Urothelium cell line (cell line): ENCODE data around the gene ZNF627.
"Not testable (repeated sequence)": the region's sequence is repeated elsewhere in the genome, so short reads cannot be mapped to it uniquely, and the experiment has no call there.

ENCODE experiments used
- DNase-seq: peaks from one replicate; pipeline ENCODE4 v3.0.0; 2011; ENCODE audit warnings: low spot score, mixed read lengths
- FAIRE-seq: peaks from 2 replicates; lab custom pipeline; 2011; peaks lifted over from hg19 to GRCh38; lab: Jason Lieb, UNC

Gene ZNF627

DNA sequence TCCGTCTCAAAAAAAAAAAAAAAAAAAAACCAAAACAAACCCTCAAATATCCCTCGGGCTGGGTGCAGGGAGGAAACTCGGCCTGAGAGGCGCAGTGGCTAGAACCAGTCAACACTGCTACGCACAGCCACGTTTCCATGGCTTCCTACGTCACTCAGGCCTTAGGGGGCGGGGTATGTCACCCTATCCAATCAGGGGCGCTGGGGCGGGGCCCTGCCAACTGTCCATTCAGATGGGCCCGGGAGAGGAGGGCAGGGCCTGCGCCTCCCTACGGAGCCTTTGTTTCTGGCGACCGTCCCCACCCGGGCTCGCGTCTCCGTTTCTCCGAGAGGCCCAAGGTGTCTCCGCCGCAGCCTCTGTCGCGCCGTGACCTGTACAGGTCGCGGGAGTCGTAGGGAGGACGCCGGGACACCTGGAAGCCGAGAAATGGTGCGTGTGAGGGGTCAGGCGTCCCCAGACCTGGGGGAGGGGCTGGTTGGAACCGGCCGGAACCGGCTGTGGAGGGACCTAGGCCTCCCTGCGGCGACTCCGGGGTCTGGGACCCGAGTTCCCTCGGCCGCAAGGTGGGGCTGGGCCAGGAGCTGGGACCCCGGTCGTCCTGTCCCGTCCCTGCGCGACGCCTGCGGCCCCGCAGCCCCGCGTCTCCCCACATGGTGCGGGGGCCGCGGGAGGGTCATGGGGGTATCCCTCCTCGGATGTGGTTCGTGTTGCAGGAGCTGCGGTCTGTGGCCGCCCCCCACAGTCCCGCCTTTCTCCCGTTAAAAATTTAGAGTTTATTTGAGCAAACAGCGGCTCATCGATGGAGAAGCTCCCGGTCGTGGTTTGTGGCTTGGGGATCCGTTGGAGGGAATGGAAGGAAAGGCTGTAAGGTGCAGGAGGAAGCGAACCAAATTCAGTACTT, at the start of gene ZNF627:
Gene ZNF627, plus strand, starts transcription at position 282 of the 901 bp plus-strand sequence. Its CDS starts 145 bp downstream, at position 427.
- peak; percentile 94 for DNase-seq
- no peak for FAIRE-seq

GRCh38 chr19:11547929-11548700, 49.2 kb upstream of the ZNF627 start:
- DNase-seq (no peak), FAIRE-seq (no peak)

GRCh38 chr19:11549386-11549953, 47.8 kb upstream of the ZNF627 start:
- no peak for FAIRE-seq
- DNase-seq = no peak

DNA sequence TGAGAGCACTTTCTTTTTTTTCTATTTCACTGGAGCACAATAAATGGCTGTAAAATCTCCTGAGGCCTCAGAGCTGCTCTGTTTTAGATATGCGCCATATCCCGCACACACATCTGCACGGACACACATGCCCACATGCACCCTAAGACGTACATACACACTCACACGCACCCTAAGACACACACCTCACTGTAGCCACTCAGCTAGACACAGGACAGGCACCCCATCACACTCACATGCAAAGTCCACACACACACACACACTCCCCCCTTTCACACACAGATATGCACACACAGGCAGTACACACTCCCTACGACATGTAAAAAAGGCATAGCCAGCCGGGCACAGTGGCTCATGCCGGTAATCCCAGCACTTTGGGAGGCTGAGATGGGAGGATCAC, 47.0 kb upstream of the ZNF627 start:
- no peak for DNase-seq
- FAIRE-seq = no peak

GRCh38 chr19:11551603-11552235, 45.6 kb upstream of the ZNF627 start:
- FAIRE-seq = no peak
- DNase-seq = no peak

DNA sequence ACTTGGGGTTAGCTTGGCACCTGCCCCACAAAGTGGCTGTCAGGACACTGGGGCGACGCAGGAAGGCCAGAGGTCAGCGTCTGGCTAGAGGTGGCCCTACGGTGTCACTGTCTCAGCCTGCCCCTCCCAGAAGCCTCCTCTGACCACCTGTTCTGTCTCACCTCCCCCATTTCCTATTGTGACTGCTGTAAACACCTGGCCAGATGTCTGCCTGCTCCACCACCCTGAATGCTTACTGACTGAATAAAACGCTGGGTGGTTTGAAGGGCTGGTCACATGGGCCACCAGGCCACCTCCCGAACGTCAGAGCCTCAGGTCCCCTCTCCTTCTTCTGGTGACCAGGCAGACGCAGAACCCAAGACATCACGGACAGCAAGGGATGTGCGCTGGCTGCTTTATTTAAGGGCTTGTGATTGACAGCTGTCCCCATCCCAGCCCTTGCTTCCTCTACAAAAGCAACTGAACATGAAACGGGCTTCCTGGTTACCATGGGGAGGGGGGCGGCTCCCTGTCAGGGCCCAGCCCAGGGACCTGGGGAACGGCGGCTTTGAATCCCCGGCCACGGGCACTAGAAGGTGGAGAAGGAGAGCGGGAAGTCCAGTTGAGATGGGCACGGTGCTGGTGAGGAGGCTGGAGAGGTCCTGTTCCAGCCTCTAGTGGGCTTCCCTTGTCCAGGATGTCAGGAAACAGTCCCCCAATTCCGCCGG, 44.5 kb upstream of the ZNF627 start:
- DNase-seq (no peak), FAIRE-seq (no peak)

GRCh38 chr19:11554160-11554559, 43.1 kb upstream of the ZNF627 start:
- FAIRE-seq (no peak), DNase-seq (no peak)

DNA sequence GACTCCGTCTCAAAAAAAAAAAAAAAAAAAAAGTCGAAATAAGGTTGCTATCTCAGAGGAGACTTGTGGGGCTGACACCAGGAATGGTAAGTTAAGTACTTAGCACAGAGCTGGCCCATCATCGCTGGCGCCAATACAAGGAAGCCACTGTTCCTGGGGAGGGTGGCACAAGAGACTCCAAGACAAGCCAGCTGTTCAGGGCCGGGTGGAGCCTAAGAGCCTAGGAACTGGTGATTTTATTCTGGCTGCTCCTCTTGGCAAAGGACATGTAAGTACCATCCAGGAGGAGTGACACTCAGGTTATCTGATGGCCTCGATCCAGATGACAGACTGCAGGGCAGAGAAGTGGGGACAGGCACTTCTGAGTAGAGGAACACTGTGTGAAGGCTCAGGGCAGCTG, 42.0 kb upstream of the ZNF627 start:
- FAIRE-seq (no peak), DNase-seq (no peak)

DNA sequence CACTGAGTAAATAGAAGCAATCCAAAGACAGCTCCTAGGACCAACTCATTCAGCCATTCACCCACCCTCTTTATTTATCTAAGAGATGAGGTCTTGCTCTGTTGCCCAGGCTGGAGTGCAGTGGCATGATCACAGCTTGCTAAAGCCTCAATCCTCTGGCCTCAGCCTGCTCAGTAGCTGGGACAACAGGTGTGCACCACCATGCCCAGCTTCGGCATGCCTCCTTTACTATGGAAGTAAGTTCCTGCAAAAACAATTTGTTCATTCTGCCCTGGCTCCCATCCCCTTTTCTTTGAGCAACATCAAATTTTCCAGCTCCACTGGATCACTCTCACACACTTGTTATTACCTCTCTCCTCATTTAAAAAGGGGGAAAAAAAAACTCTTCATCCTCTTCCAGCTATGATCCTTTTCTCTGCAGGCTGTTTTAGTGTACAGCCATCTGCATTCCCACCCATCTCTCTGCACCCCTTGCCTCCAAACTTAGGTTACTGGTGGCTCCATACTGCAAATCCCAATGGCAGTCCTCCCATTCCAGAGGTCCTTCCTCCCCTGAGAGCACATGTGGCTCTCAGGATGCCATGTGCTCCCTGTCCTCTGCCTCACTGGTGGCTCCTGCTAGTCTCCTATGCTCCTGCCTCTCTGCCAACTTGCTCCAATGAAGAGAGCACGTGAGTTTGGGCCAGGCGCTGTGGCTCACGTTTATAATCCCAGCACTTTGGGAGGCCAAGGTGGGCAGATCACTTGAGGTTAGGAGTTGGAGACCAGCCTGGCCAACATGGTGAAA, 40.5 kb upstream of the ZNF627 start:
- DNase-seq = no peak
- FAIRE-seq = no peak

- FAIRE-seq (no peak), DNase-seq (peak; percentile 95)
Measured at GRCh38 chr19:11558881-11559828, 38.1 kb upstream of the ZNF627 start, which contains the start of gene ELOF1. Gene ELOF1 (minus strand): TSS chr19:11559230. CDS start chr19:11554347, 4,883 bp downstream.

DNA sequence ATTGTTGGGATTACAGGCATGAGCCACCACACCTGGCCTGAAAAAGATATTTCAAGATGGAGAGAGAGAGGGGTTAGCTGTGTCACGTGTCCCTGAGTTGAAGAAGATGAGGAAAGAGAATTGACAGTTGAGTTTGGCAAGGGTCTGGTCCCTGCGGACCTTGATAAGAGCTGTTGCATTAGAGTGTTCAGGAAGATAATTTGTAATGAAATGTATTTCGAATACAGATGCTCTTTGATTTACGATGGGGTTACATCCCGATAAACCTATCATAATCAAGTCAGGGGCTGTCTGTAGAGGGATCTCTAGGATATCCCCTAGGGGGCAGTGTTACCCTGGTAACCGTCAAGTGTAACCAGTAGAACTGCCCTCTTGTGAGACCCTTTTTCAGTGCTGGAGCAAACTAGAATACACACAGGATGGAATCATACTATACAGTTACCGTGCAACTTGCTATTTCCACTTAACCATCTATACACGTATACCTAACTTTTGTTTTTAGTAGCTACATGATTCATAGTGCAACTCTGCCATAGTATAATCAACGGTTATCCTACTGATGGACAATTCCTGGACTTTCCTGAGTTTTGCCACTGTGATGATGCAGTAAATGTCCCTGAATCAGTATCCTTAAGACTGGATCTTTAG, 36.8 kb upstream of the ZNF627 start:
- no peak for FAIRE-seq
- DNase-seq = peak; percentile 50

GRCh38 chr19:11563532-11563931, 33.8 kb upstream of the ZNF627 start:
- DNase-seq (no peak), FAIRE-seq (no peak)

DNA sequence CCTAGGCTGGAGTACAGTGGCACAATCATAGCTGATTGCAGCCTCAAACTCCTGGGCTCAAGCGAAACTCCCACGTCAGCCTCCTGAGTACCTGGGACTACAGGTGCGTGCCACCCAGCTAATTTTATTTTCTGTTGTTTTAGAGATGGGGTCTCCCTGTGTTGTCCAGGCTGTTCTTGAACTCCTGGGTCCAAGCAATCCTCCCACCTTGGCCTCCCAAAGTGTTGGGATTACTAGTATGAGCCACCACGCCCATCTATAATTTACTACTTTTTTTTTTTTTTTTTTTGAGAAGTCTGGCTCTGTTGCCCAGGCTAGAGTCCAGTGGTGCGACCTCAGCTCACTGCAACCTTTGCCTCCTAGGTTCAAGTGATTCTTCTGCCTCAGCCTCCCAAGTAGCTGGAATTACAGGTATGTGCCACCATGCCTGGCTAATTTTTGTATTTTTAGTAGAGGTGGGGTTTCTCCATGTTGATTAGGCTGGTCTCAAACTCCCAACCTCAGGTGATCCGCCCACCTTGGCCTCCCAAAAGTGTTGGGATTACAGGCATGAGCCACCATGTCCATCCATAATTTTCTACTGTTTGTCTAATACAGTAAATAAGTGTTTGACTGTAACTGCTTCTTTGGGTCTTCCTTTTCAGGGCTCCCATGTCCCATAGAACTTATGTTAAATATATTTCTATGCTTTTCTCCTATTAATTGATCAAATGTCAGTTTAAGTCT, 33.0 kb upstream of the ZNF627 start:
- not testable (repeated sequence) for DNase-seq

DNA sequence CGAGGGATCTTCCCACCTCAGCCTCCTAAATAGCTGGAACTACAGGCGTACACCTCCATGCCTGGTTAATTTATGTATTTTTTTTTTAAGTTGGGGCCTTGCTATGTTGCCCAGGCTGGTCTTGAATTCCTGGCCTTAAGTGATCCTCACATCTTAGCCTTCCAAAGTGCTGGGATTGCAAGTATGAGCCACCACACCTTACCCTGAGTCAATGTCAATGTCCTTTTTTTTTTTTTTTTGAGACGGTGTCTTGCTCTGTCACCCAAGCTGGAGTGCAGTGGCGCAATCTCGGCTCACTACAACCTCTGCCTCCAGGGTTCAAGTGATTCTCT, 31.7 kb upstream of the ZNF627 start:
- FAIRE-seq = not testable (repeated sequence)

More for the DNA sequence above, 33.0 kb upstream of the ZNF627 start:
- not testable (repeated sequence) for FAIRE-seq

GRCh38 chr19:11566164-11566563, 31.1 kb upstream of the ZNF627 start:
- DNase-seq (no peak), FAIRE-seq (no peak)

More for the DNA sequence above, 31.7 kb upstream of the ZNF627 start:
- DNase-seq = not testable (repeated sequence)

DNA sequence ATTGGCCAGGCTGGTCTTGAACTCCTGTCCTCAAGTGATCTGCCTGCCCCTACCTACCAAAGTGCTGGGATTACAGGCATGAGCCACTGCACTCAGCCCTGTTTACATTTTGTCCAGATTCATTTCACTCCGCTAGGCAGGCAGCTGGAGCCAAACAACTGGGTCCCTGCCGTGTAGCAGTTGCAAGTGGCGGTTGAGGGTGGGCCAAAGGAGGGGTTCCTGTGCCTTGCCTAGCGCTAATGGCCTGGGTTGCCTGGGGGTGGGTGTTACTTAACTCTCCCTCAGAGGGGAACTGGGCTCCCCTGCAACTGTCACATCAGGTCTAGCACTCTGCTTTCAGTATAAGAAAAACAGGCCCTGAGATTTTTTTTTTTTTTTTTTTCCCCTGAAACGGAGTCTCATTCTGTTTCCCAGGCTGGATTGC, 27.2 kb upstream of the ZNF627 start:
- no peak for FAIRE-seq
- no peak for DNase-seq

DNA sequence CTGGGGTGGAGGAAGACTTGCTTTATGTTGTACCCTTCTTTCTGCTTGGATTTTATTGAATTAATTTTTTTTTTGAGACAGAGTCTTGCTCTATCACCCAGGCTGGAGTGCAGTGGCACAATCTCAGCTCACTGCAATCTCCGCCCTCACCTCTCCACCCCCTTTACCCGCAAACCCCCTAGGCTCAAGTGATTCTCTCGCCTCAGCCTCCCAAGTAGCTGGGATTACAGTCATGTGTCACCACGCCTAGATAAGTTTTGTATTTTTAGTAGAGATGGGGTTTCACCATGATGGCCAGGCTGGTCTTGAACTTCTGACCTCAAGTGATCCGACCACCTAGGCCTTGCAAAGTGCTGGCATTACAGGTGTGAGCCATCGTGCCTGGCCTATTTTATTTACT, 23.9 kb upstream of the ZNF627 start:
- DNase-seq, FAIRE-seq: not testable (repeated sequence)
